Activated CD4-positive, alpha-beta T cell treated with anti-CD3 and anti-CD28 coated beads, Interleukin-2, amount 10 ng/mL, durations not matched to agents 7 days and 5 days (primary cell): ENCODE data around the gene PRSS56. TPM values are rescaled to one million over a fixed set of nuclear protein-coding genes. Genes with fewer than 3 reads are reported as not detected.
"Not testable (repeated sequence)": the region's sequence is repeated elsewhere in the genome, so short reads cannot be mapped to it uniquely, and the experiment has no call there.

Source experiments
- CTCF ChIA-PET: fragments of 350-600 bp; sonication (Branson Sonifier 250); formaldehyde crosslinking; loops from one replicate; lab custom pipeline; 2021; ENCODE audit warnings: antibody characterized with exemption; lab: Charles Lee
- POLR2A ChIA-PET: fragments of 350-600 bp; sonication (Branson Sonifier 250); formaldehyde crosslinking; loops from one replicate; lab custom pipeline; 2021; ENCODE audit warnings: antibody characterized with exemption; lab: Charles Lee
- DNase-seq: peaks from one replicate; pipeline ENCODE4 v3.0.0-alpha.2; 2020
- H3K27ac Mint-ChIP-seq: one replicate; pipeline ENCODE4 v1.8.0; 2021; ENCODE audit warnings: mild to moderate bottlenecking, moderate library complexity, mixed read lengths
- H3K27me3 Mint-ChIP-seq: one replicate; pipeline ENCODE4 v1.8.0; 2021; ENCODE audit warnings: mixed read lengths
- H3K36me3 Mint-ChIP-seq: one replicate; pipeline ENCODE4 v1.8.0; 2021; ENCODE audit warnings: low read depth, mixed read lengths
- H3K4me1 Mint-ChIP-seq: one replicate; pipeline ENCODE4 v1.8.0; 2021; ENCODE audit warnings: mixed read lengths
- H3K4me3 Mint-ChIP-seq: one replicate; pipeline ENCODE4 v1.8.0; 2021; ENCODE audit warnings: mild to moderate bottlenecking, moderate library complexity, mixed read lengths
- H3K9me3 Mint-ChIP-seq: one replicate; pipeline ENCODE4 v1.8.0; 2021; ENCODE audit warnings: mixed read lengths
- total RNA-seq, 2 experiments: library from RNA; stranded (reverse); gene quantifications; one replicate each; pipeline ENCODE4 v1.2.3, GENCODE V29; 2021

The PRSS56 gene
- total RNA-seq, 2 experiments from 2014 or later, result not detected

GRCh38 chr2:232527905-232528470, 7.8 kb downstream of the PRSS56 start:
- Mint-ChIP-seq H3K9me3 (no peaks in the 10 kb centered on the region), H3K4me1 (peaks cover 18% of the 10 kb centered on the region), H3K36me3 (no peaks in the 10 kb centered on the region), H3K4me3 (no peak overlapping the region), H3K27ac (no peak overlapping the region), H3K27me3 (peaks cover 10% of the 10 kb centered on the region)
- ChIA-PET CTCF (no interaction called here), POLR2A (no interaction called here)
- no peak for DNase-seq

GRCh38 chr2:232528746-232529460, 8.7 kb downstream of the PRSS56 start:
- peaks cover 6% of the 10 kb centered on the region for H3K27me3 Mint-ChIP-seq
- no peak overlapping the region for H3K4me3 Mint-ChIP-seq
- no peaks in the 10 kb centered on the region for H3K9me3 Mint-ChIP-seq
- POLR2A ChIA-PET, result no interaction called here
- peak overlapping the region; percentile 22 for H3K27ac Mint-ChIP-seq
- peak; percentile 15 for DNase-seq
- CTCF ChIA-PET, result no interaction called here
- H3K4me1 Mint-ChIP-seq, result peaks cover 15% of the 10 kb centered on the region
- no peaks in the 10 kb centered on the region for H3K36me3 Mint-ChIP-seq

- H3K4me3 Mint-ChIP-seq, result no peak overlapping the region
- POLR2A ChIA-PET, result no interaction called here
- no peak for DNase-seq
- no peaks in the 10 kb centered on the region for H3K9me3 Mint-ChIP-seq
- no peak overlapping the region for H3K27ac Mint-ChIP-seq
- no peaks in the 10 kb centered on the region for H3K27me3 Mint-ChIP-seq
- CTCF ChIA-PET, result interaction anchor here (1.9 kb wide), 1 partner anchor 16 kb away, joined by 9 read pairs; no protein-coding TSS in a partner anchor
- H3K36me3 Mint-ChIP-seq, result no peaks in the 10 kb centered on the region
- H3K4me1 Mint-ChIP-seq, result peaks cover 12% of the 10 kb centered on the region
Observed at GRCh38 chr2:232529806-232530547, 9.8 kb downstream of the PRSS56 start.

- no peaks in the 10 kb centered on the region for H3K27me3 Mint-ChIP-seq
- peaks cover 12% of the 10 kb centered on the region for H3K4me1 Mint-ChIP-seq
- ChIA-PET POLR2A (no interaction called here), CTCF (interaction anchor here (1.9 kb wide), 1 partner anchor 16 kb away, joined by 9 read pairs; no protein-coding TSS in a partner anchor)
- no peak overlapping the region for H3K27ac Mint-ChIP-seq
- no peak overlapping the region for H3K4me3 Mint-ChIP-seq
- H3K36me3 Mint-ChIP-seq, result no peaks in the 10 kb centered on the region
- no peak for DNase-seq
- no peaks in the 10 kb centered on the region for H3K9me3 Mint-ChIP-seq
Observed at GRCh38 chr2:232530626-232531260, 10.6 kb downstream of the PRSS56 start.

GRCh38 chr2:232532419-232532818, 12.2 kb downstream of the PRSS56 start:
- POLR2A ChIA-PET, result no interaction called here

GRCh38 chr2:232532821-232533220, 12.6 kb downstream of the PRSS56 start:
- H3K36me3 Mint-ChIP-seq, H3K27ac Mint-ChIP-seq, H3K9me3 Mint-ChIP-seq, H3K27me3 Mint-ChIP-seq, POLR2A ChIA-PET, DNase-seq, CTCF ChIA-PET, H3K4me3 Mint-ChIP-seq: not testable (repeated sequence)
- peaks cover 12% of the 10 kb centered on the region for H3K4me1 Mint-ChIP-seq

More at GRCh38 chr2:232532419-232532818, 12.2 kb downstream of the PRSS56 start:
- Mint-ChIP-seq H3K36me3 (no peaks in the 10 kb centered on the region), H3K27ac (no peak overlapping the region), H3K9me3 (peaks cover 8% of the 10 kb centered on the region), H3K27me3 (no peaks in the 10 kb centered on the region), H3K4me1 (peaks cover 12% of the 10 kb centered on the region), H3K4me3 (no peak overlapping the region)
- CTCF ChIA-PET, result interaction anchor here (1.9 kb wide), 1 partner anchor 14 kb away, joined by 9 read pairs; no protein-coding TSS in a partner anchor
- DNase-seq, result no peak

- ChIA-PET POLR2A (no interaction called here), CTCF (interaction anchor here (1.5 kb wide), 1 partner anchor 11 kb away, joined by 3 read pairs; no protein-coding TSS in a partner anchor)
- Mint-ChIP-seq H3K4me3 (no peak overlapping the region), H3K4me1 (peaks cover 6% of the 10 kb centered on the region), H3K27me3 (peaks cover 5% of the 10 kb centered on the region), H3K36me3 (no peaks in the 10 kb centered on the region), H3K27ac (no peak overlapping the region), H3K9me3 (peaks cover 8% of the 10 kb centered on the region)
- no peak for DNase-seq
Observed at GRCh38 chr2:232533944-232534710, 13.9 kb downstream of the PRSS56 start.

GRCh38 chr2:232534940-232535651, 14.9 kb downstream of the PRSS56 start:
- ChIA-PET POLR2A (no interaction called here), CTCF (interaction anchor here (1.5 kb wide), 1 partner anchor 10 kb away, joined by 3 read pairs; no protein-coding TSS in a partner anchor)
- Mint-ChIP-seq H3K4me3 (no peak overlapping the region), H3K27ac (no peak overlapping the region), H3K36me3 (no peaks in the 10 kb centered on the region), H3K9me3 (peaks cover 8% of the 10 kb centered on the region), H3K4me1 (peaks cover 4% of the 10 kb centered on the region), H3K27me3 (peaks cover 5% of the 10 kb centered on the region)
- no peak for DNase-seq

GRCh38 chr2:232535761-232536530, 15.8 kb downstream of the PRSS56 start:
- Mint-ChIP-seq H3K4me1 (peaks cover 4% of the 10 kb centered on the region), H3K27me3 (peaks cover 5% of the 10 kb centered on the region), H3K27ac (no peak overlapping the region), H3K4me3 (no peak overlapping the region), H3K9me3 (peaks cover 8% of the 10 kb centered on the region), H3K36me3 (no peaks in the 10 kb centered on the region)
- CTCF ChIA-PET, result no interaction called here
- no peak for DNase-seq
- POLR2A ChIA-PET, result no interaction called here

GRCh38 chr2:232537079-232537478, 16.9 kb downstream of the PRSS56 start:
- POLR2A ChIA-PET, result no interaction called here
- CTCF ChIA-PET, result no interaction called here
- no peak for DNase-seq

GRCh38 chr2:232537499-232537898, 17.3 kb downstream of the PRSS56 start:
- POLR2A ChIA-PET, result no interaction called here

More at GRCh38 chr2:232537079-232537478, 16.9 kb downstream of the PRSS56 start:
- Mint-ChIP-seq H3K9me3 (peaks cover 8% of the 10 kb centered on the region), H3K27ac (no peak overlapping the region), H3K36me3 (no peaks in the 10 kb centered on the region), H3K4me1 (peaks cover 4% of the 10 kb centered on the region), H3K27me3 (peaks cover 5% of the 10 kb centered on the region), H3K4me3 (no peak overlapping the region)

More at GRCh38 chr2:232537499-232537898, 17.3 kb downstream of the PRSS56 start:
- peaks cover 4% of the 10 kb centered on the region for H3K4me1 Mint-ChIP-seq
- H3K27me3 Mint-ChIP-seq, result peaks cover 5% of the 10 kb centered on the region
- H3K4me3 Mint-ChIP-seq, result no peak overlapping the region
- no peak for DNase-seq
- H3K9me3 Mint-ChIP-seq, result peaks cover 8% of the 10 kb centered on the region
- CTCF ChIA-PET, result interaction anchor here (3.0 kb wide), 1 partner anchor 13 kb away, joined by 8 read pairs; the partner anchor contains the start of genes EIF4E2 and TIGD1
- H3K36me3 Mint-ChIP-seq, result no peaks in the 10 kb centered on the region
- H3K27ac Mint-ChIP-seq, result no peak overlapping the region
